ENCODE results near the gene MED7.

Gene MED7

DNA sequence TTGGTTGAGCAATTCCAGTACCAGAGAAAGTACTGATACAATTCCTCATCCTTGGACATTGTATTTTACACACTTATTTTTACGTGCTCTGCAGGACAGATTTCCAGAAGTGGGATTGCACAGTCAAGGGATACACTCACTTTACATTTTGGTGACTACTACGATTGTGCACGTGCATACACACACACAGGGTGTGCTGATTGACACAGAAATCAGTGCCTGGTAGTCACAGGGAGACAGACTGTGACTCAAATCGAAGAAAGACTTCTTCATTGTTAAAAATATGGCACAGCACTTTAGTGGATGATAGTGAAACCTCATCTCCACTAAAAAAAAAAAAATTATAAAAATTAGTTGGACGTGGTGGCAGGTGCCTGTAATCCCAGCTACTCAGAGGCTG, 21.9 kb upstream of the MED7 start:
- DNase-seq (ENCODE audit: low read depth): no peak
- TF ChIP-seq, protein P1, sequence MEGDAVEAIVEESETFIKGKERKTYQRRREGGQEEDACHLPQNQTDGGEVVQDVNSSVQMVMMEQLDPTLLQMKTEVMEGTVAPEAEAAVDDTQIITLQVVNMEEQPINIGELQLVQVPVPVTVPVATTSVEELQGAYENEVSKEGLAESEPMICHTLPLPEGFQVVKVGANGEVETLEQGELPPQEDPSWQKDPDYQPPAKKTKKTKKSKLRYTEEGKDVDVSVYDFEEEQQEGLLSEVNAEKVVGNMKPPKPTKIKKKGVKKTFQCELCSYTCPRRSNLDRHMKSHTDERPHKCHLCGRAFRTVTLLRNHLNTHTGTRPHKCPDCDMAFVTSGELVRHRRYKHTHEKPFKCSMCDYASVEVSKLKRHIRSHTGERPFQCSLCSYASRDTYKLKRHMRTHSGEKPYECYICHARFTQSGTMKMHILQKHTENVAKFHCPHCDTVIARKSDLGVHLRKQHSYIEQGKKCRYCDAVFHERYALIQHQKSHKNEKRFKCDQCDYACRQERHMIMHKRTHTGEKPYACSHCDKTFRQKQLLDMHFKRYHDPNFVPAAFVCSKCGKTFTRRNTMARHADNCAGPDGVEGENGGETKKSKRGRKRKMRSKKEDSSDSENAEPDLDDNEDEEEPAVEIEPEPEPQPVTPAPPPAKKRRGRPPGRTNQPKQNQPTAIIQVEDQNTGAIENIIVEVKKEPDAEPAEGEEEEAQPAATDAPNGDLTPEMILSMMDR (conservative IDR thresholded peaks at IDR 0.05; ENCODE audit: control insufficient read depth, insufficient read depth, low read depth, low read length): no peak
- no peak overlapping the region for H3K4me3 ChIP-seq (ENCODE audit: control insufficient read depth, low read depth, low read length)

DNA sequence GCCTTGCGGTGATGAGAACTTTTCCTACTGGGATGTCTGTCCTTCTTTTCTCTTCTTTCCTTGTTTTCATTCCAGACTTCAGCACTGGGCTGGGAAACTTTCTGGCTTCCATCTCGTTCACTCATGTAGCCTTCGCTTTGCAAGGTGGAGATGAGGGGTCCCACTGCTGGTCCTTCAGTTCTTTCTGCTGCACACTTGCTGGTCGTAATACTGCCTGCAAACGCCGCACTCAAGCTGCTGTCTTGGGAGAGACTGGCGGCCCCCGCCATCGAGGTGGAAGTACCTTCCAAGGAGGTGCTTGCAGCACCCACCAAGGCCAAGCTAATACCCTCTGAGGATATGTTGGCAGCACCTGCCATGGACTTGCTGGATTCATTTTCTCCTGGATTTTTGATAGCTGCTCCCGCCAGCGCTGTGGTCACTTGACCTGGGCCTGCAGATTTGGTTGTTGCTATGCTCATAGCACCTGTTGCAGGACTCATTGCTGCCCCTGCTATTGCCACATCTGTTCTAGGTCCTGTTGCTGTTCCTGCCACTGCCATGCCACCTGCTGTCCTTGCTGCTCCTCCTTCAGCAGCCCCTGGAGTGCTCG, 20.4 kb upstream of the MED7 start:
- no peak for DNase-seq (ENCODE audit: low read depth)
- no peak overlapping the region for H3K4me3 ChIP-seq (ENCODE audit: control insufficient read depth, low read depth, low read length)
- TF ChIP-seq, protein P1 (conservative IDR thresholded peaks at IDR 0.05; ENCODE audit: control insufficient read depth, insufficient read depth, low read depth, low read length): no peak

GRCh38 chr5:157161996-157162395, 19.3 kb upstream of the MED7 start:
- DNase-seq (ENCODE audit: low read depth): no peak
- TF ChIP-seq, protein P1 (conservative IDR thresholded peaks at IDR 0.05; ENCODE audit: control insufficient read depth, insufficient read depth, low read depth, low read length): no peak
- H3K4me3 ChIP-seq (ENCODE audit: control insufficient read depth, low read depth, low read length): no peak overlapping the region

GRCh38 chr5:157160001-157160400, 17.3 kb upstream of the MED7 start:
- no peak for DNase-seq (ENCODE audit: low read depth)
- TF ChIP-seq, protein P1 (conservative IDR thresholded peaks at IDR 0.05; ENCODE audit: control insufficient read depth, insufficient read depth, low read depth, low read length): no peak
- no peak overlapping the region for H3K4me3 ChIP-seq (ENCODE audit: control insufficient read depth, low read depth, low read length)

- TF ChIP-seq, protein P1 (conservative IDR thresholded peaks at IDR 0.05; ENCODE audit: control insufficient read depth, insufficient read depth, low read depth, low read length): no peak
- no peak overlapping the region for H3K4me3 ChIP-seq (ENCODE audit: control insufficient read depth, low read depth, low read length)
- DNase-seq (ENCODE audit: low read depth): no peak
These were observed 16.6 kb upstream of the MED7 start for GRCh38 chr5:157159209-157159751.

GRCh38 chr5:157157293-157157891, 14.7 kb upstream of the MED7 start:
- H3K4me3 ChIP-seq (ENCODE audit: control insufficient read depth, low read depth, low read length): no peak overlapping the region
- TF ChIP-seq, protein P1 (conservative IDR thresholded peaks at IDR 0.05; ENCODE audit: control insufficient read depth, insufficient read depth, low read depth, low read length): no peak
- DNase-seq (ENCODE audit: low read depth): no peak

Measured in fibroblast of mammary gland (primary cell).